T-helper 2 cell treated with Interferon-gamma antibody and Interleukin-4, amounts not matched to agents 100 ng/mL and 5 ng/mL, for 36 hours (primary cell): ENCODE data around the gene SYT6. TPM values are rescaled to one million over a fixed set of nuclear protein-coding genes. Genes with fewer than 3 reads are reported as not detected.

Experiments used
- intact Hi-C: fragments of 100-400 bp; cut with micrococcal nuclease; formaldehyde crosslinking; loops from one replicate; pipeline ENCODE4 v1.15.1; 2023
- total RNA-seq: library from RNA; stranded (reverse); gene quantifications from 2 replicates; pipeline ENCODE4 v1.2.3, GENCODE V29; 2022

SYT6 gene, protein sequence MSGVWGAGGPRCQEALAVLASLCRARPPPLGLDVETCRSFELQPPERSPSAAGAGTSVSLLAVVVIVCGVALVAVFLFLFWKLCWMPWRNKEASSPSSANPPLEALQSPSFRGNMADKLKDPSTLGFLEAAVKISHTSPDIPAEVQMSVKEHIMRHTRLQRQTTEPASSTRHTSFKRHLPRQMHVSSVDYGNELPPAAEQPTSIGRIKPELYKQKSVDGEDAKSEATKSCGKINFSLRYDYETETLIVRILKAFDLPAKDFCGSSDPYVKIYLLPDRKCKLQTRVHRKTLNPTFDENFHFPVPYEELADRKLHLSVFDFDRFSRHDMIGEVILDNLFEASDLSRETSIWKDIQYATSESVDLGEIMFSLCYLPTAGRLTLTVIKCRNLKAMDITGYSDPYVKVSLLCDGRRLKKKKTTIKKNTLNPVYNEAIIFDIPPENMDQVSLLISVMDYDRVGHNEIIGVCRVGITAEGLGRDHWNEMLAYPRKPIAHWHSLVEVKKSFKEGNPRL
- total RNA-seq, result not detected in 2 replicates

DNA sequence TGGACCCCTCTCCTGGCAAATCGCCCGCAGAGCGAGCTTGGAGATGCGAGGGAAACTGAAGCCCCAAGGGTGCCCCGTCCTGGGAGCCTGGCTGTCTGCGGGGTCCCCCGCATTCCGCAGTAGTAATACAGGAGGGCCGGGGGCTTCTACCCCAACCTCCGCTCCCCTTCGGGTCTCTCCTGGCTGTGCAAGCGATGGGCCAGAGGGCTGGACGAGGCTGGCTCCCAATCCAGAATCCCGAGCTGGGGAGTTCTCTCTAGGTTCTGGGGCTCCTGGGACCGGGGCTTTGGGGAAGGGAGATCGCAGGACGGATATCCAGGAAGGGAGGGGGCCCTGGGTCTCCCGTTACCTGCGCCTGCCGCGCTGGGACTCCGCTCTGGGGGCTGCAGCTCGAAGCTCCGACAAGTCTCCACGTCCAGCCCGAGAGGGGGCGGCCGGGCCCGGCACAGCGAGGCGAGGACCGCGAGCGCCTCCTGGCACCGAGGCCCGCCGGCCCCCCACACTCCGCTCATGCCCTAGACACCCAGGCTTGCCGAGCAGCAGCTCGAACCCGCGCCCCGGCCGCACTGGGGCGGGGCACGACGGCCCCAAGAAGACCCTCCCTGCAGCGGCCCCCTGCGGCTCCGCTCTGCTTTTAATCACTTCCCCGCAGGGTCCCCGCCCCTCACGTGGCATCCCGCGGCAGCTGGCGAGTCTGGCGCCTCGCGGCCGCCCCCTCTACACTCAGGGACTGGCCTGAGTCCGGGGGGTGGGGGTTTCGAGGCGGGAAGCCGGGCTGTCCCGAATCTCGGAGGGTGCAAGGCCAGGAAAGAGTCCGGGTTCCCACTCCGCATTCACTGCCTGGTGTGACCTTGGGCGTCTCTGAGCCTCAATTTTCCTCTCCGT, at the start of gene SYT6:
Gene SYT6, minus strand, starts transcription at position 609 of the 885 bp plus-strand sequence. Its CDS starts 97 bp downstream, at position 512.
- intact Hi-C loops, result no loop called here

DNA sequence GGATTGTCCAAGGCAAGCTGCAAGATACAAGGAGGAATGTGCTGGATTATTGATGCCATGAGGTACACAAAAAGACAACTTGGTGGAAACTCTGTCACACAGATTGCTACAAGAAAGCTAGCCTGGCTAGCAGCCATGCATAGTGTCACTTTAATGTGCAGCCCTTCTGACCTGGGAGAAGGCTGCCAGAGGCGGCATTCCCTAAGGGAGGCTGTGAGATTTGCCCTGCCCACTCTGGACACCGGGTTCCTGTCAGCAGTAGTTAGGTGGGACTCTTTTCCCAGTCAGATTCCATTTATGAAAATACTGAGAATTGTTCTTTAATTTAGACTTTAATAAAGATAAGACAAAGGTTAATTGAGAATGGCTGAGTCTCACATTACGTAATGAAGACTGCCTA, 47.8 kb upstream of the SYT6 start:
- intact Hi-C loops, result no loop called here

DNA sequence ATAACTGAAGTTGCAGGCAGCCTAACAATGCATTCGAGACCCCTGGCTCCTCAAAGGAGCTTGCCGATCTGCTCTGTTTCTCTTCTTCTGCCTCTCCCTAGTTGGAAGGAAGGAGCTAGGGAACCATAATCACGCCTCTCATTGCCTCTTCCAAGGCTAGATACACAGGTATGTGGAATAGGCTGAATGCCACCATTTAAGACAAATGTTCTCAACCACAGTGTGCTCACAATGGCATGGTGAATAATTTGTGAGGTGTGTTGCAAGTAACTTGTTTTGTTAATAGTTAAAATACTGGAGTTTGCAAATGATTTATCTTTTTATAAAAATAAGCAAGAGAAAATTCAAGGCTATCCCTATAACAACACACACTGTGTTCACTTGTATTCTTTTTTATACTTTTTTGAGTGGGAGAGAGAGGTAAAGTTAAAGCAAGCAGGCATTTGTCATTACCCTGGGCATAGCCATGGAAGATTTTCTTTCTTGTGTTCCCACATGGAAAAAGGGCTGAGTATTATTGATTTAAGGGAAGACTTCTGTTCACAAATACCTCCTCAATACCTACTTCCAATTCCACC, 45.4 kb upstream of the SYT6 start:
- intact Hi-C loops, result no loop called here

DNA sequence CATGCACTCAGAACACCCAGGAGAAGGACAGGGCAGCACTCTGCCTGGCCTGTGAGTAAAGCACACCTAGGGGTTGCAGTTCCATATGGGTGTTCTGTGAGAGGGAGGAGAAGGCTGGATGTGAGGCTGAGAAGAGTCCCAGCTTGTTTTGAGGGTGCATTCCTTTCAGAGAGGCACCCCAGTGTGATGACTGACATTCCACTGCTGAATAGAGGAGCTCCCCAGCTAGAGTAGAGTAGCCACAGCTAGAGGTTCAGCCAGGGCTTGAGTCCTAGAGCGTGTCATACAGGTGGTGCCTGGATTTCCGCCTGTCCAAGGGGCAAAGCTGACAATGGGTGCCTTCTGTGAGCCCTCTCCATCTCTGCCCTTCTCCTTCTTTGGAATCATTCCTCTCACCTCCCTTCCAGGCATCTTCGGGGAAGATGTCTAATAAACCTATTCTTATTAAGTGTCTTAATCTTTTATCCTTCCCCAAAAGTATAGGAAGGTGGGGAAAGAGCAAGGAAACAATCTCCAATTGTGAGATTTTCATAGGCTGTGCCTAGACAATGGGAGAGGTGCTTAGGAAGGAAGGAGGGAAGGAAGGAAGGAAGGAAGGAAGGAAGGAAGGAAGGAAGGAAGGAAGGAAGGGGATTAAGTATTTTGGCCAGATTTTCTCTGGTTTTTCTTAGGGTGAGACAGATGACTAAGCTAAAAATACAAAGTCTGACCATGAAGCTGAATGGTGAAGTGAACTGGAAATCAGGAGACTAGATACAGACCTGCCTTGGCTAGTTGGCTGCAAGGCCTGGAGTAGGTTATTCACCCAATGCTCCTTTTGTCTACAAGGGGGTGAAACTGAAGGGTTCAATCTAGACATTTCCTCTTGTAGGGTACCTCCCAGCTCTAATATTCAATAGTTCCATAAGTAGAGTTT, 43.6 kb upstream of the SYT6 start:
- intact Hi-C loops, result no loop called here

DNA sequence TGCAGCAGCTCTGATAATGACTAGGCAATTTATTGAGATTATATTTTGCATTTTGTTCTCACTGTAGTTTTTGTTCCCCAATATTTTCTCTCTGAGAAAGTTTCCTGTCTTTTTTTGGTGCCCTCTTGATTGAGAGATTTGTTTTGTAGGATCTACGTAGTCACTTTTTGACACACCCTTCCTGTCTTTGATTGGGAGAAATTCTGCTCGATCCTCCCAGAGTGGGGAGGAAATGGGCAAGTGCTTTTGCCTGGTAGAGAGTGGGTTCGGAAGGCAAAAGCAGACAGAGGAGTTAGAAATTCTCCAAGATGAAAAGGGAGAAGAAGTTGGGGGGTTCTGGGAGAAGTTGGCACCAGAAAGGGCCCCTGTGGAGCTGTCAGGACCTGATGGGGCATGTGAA, 42.1 kb upstream of the SYT6 start:
- intact Hi-C loops, result no loop called here

DNA sequence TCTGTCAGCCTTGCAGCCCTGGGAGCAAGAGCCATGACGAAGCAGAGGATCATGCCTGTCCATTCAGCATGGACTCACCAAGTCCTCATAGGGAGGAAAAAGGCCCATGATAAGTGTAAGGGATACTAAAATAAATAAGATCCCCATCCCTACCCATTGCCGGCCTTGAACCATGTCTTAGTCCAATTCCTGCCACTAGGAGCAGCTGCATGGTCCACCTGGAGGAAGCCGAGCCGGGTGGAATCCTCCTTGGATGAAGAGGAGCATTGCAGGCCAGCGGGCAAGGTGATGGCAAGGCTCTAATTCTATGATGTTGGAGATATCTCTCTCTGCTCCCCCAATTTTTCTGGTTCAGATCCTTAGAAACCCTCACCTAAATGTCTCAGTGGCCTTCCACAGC, 38.7 kb upstream of the SYT6 start:
- intact Hi-C loops, result no loop called here

DNA sequence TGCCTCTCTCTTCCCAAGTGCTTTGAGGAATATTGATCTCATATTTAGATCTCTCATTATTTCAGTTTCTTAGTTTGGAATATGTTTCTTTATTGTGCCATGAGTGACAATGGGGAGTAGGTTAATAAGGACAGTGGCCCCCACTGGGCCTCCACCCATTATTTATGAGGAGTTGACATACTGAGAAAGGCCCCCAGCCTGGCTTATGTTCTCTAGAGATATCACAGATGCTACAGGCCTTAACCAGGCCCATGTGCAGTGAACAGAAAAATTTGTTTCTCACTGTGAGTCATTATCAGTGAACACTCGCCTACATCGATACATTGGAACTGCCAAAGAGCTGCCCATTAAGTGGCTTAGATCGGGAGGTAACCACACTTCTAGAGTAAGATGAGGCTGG, 35.7 kb upstream of the SYT6 start:
- intact Hi-C loops, result no loop called here

DNA sequence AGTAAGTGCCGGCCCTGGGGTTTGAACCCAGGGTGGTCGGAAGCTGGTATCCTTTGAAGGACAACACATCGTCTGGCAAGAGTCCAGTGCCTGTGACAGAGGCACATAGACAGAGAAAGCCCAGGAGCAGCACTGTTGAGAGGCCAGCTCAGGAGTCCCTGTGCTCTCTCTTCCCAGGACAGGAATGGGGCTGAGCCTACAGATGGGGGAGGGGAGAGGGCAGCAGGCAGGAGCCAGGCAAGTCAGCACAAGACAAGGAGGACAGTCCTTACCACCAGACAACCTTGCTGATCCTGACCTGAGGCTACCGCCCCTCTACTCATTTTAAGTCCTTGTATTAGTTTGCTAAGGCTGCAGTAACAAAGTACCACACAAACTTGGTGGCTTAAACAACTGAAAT, 27.7 kb upstream of the SYT6 start:
- intact Hi-C loops, result no loop called here

DNA sequence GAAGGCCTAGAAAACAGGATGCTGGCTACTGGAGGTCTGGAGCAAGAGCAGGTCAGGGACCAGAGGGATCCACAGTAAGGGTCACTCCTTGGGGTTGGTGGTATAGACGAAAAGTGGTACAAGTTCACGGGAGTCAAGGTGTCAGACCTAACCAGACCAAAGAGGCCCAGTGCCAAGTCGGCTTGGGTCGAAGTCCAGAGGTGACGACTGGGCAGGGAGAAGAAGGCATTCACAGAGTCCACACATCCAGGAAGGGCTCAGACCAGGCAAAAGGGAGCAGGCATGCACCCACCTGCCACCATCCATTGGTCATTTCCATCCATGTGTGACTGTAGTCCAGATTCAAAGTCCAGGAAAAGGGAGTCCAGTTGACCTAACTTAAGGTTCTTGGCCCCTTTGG, 27.1 kb upstream of the SYT6 start:
- intact Hi-C loops, result no loop called here

DNA sequence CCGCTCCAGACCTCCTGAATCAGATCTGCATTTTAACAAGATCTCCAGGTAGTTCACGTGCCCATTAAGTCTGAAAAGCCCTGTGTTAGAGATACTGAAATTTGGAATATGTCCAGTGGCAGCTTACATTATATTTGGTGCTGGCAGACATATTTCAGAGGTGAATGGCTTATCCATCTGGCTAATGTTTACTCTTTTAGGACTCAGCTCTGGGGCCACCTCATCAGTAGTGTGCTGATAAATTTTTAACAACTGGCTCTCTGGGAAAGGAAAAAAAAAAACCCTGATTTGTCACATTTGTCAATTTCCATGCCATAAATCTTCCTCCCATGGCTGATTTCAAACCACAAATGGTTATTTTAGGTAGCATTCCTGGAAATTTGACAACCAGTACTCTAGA, 25.3 kb upstream of the SYT6 start:
- intact Hi-C loops, result no loop called here

DNA sequence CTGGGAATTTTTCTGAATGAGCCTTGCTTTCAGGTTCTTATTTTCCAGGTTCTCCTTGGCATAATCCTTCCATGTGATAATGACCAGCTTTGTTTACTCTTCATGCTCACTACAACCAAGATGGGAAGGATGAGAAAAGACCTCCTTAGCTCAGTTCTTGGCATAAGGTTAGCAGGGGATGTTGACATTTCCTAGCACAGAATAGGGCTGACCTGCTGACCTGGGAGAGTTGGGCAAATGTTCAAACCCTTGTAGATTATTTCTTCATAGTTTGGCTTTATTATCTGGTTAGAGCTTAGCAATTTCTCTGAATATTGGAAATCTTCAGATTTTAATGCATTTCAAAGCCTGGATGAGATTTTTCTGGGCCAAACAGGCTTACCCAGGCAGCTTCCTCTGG, 23.6 kb upstream of the SYT6 start:
- intact Hi-C loops, result no loop called here

DNA sequence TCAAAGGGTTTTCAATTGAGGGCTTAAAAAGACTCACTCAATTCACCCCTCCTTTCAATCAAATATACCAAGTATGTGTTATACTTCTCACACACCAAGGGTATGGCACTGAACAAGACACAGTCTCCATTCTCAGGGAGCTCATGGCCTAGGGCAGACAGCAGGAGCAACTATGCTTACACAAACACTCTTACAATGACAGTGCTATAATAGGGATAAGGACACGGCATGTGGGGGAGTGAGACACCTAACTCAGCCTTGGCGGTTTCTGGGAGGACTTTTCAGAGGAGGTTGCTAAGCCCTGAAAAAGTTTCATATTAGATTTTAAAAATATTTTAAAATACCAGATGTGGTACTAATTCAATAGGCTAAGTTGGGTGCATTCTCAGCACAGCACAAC, 22.7 kb upstream of the SYT6 start:
- intact Hi-C loops, result no loop called here

DNA sequence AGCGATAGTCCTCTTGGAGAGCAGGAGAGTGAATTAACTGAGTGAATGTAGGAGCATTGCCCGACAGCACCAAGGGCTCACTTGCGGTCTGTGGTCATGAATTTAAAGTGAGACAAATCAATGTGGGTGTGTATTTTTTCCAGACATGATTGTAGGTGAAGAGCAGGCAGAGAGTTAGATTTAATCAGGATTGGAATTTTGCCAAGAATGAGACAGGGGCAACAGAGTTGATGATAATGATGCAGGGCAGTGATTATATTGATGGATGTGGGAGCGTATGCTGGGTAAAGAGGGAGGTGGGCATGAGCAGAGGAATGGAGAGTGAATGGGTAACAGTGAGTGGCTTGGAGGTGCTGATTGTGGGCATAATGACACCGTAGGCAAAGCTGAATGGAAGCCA, 20.0 kb upstream of the SYT6 start:
- intact Hi-C loops, result no loop called here

DNA sequence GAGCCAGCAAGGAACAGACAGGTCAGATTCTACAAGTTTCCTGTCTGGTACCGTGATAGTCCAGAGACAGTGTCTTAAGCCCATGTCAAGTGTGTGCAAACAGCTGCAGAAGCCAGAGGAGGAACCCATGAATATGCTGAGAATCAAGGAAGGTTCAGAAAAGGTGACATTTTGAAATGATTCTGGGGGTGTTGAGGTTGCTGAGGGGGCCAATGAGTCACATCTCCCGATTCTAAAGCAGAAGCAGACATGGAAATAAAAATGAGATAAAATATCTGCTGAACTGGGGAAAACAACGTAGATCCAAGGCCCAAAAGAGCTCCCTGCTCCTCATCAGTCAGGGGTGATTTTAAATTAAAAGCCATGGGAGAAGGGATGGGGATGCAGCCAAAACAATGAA, 15.8 kb upstream of the SYT6 start:
- intact Hi-C loops, result no loop called here

DNA sequence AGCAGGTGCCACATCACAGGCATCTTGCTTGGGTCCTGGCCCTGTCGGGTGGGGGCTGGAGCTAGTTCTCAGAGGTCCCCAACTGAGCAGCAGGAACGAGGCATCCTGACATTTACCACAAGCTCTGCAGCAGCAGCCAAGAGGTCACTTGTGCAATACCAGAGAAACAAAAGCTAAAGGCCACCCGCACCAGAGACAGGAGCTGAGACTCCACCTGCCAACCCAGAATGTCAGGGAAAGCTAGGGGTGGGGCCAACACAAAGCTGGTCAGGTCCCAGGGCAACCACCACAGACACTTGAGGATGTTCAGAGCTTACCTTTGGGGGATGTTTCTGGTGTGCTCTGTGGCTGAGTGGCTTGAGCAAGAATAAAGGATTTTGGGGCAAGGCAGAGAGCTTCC, 13.6 kb upstream of the SYT6 start:
- intact Hi-C loops, result no loop called here

DNA sequence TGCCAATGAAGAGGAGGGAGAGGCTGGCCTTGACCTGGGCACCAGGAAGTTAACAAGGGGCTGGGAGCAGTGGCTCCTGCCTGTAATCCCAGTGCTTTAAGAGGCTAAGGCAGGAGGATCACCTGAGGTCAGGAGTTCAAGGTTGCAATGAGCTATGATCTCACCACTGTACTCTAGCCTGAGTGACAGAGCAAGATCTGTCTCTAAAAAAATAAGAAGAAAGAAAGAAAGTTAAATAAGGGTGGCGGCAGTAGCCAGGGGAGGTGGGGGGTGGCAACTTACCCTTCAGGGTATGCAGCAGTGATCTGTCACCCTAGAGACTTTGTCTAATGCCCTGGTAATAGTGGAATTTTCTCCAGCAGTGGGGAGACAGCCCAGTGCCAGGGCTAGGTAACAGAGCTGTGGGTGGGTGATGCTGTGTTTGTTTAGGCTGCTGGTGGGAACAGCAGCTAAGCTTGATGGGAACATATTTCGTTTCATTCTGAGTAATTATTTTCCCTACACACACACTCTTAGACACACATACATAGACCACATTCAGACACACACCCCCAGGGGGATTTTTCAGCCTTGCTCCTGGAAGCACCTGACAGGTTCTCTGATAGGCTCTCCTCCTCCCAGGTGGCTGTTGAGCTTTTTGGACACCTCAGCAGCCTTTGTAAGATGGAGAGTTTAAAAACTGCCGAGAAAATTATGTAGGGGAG, 11.3 kb upstream of the SYT6 start:
- intact Hi-C loops, result no loop called here

DNA sequence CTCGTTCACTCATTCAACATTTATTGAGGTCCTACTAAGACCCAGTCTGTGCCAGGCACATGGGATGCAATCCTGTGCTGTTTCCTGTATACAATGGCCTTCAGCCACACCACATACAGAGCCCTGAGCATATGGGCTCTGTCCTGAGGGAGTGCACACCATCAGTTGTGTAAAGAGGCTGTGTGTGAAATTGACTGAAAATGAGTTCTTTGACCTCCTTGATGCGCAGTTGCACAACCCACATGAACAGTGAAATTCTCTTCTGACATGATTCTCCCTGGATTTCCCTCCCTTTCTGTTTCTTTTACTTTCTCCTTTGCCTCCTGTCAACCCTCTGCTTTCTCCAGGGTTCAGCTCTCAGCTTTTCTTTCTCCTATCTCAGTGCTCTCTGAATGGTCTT, 6.3 kb upstream of the SYT6 start:
- intact Hi-C loops, result no loop called here

DNA sequence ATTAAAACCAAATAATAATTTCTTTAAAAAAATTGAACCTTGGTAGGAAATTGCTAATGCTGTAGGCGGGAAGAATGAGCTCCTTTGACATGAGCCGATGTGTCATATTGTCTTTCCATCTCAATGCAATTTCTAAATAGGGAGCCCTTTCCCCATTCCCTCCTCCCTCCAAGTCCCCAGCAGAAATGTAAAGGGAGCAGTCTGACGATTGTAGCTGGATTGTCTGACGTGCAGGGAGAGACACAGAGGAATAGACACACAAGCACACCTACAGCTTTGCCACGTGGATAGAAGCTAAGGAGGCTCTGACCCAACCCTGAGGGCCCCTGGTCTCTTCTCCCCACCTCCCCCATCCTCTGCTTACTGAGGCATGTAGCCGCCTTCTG, 3.6 kb upstream of the SYT6 start:
- intact Hi-C loops, result no loop called here

DNA sequence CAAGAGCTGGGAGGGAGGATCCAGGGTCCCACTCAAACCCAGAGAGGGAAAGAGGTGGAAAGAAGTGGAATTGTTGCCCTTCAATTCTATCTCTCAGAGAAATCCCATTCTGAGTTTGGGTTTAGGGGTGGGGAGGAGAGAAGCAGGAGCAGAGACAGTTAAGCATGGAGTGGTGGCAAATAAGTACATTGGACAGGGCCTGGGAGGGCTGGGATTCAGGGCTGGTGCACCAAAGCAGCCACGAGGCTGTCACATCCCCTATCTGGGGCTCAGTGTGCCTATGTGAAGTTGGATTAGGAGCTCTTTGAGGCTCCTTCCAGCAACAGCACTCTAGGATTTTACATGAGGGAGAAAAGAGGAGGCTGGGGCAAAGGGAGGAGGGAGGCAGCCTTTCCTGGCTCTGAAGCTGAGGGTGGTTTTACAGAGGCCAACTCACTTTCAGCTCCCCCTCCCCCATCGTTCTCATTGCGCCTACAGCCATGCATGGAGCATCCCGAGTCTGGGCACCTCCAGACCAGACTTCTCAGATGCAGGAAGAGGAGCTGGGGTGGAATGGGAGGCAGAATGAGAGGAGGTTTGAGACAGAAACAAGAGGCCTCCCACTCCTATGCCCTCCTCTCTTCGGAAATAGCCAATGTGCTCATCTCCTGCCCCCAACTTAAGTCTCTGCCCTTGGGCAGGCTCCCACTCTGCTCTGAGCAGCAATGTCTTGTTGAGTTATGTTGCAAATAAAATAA, 3.0 kb upstream of the SYT6 start:
- intact Hi-C loops, result no loop called here

DNA sequence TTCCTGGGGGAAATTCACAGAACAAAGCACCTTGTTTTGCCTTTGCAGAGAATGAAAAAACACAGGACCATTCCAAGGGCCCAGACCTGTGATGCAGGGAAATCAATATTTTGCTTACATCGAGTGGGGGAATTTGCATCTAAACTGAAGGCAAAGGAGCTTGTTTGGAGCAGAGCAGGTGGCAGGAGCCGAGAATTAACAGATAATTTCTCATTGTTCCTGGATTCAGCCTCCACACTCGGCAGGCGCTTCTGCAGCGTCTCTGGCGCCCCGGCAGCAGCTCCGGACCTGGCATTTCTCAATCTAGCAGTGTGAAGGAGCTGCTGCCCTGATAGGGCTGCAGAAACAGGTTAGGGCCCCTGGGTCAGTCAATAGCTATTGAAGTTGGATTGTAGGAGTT, 2.0 kb upstream of the SYT6 start:
- intact Hi-C loops, result no loop called here
